Lower leg skin (tissue), 3 donors: ENCODE results near the gene EBF3.

Source experiments
- POLR2A ChIP-seq, 2 donors: fragments of 450-650 bp; IDR thresholded peaks; one replicate each; pipeline ENCODE4 v1.6.1; 2016 to 2017; ENCODE audit warnings: antibody characterized with exemption in 2 of 2, mild to moderate bottlenecking in 1 of 2, moderate library complexity in 1 of 2
- TF ChIP-seq, protein P1 (sequence below), 3 donors: fragments of 450-650 bp; IDR thresholded peaks; one replicate each; pipeline ENCODE4 v1.5.1; 2016; ENCODE audit warnings: antibody characterized with exemption in 3 of 3, mild to moderate bottlenecking in 3 of 3, moderate library complexity in 2 of 3

- no peak for TF ChIP-seq POLR2A (IDR thresholded peaks at IDR 0.05)
- TF ChIP-seq, protein P1, sequence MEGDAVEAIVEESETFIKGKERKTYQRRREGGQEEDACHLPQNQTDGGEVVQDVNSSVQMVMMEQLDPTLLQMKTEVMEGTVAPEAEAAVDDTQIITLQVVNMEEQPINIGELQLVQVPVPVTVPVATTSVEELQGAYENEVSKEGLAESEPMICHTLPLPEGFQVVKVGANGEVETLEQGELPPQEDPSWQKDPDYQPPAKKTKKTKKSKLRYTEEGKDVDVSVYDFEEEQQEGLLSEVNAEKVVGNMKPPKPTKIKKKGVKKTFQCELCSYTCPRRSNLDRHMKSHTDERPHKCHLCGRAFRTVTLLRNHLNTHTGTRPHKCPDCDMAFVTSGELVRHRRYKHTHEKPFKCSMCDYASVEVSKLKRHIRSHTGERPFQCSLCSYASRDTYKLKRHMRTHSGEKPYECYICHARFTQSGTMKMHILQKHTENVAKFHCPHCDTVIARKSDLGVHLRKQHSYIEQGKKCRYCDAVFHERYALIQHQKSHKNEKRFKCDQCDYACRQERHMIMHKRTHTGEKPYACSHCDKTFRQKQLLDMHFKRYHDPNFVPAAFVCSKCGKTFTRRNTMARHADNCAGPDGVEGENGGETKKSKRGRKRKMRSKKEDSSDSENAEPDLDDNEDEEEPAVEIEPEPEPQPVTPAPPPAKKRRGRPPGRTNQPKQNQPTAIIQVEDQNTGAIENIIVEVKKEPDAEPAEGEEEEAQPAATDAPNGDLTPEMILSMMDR (IDR thresholded peaks at IDR 0.05) = no peak
Measured at GRCh38 chr10:129916506-129916995, 47.5 kb downstream of the EBF3 start.
